NB4 (cell line): ENCODE measurements around the gene KITLG.

Experiments used
- CTCF ChIP-seq: IDR thresholded peaks from one replicate; pipeline ENCODE4 v1.5.1; 2012; ENCODE audit warnings: low read depth, low read length
- POLR2A ChIP-seq: IDR thresholded peaks from 2 replicates; pipeline ENCODE4 v1.6.1; 2011; ENCODE audit warnings: mild to moderate bottlenecking; ENCODE audit not compliant: insufficient read length; ENCODE audit errors: extremely low read depth

GRCh38 chr12:88571543-88571942, 8.7 kb downstream of the KITLG start:
- no peak for TF ChIP-seq CTCF
- TF ChIP-seq POLR2A = no peak
